H1 (cell line): ENCODE results near the gene FOSL2.

ENCODE experiments used
- ATF3 ChIP-seq: IDR thresholded peaks from 2 replicates; pipeline ENCODE4 v1.6.1; 2011; ENCODE audit warnings: low read depth, mild to moderate bottlenecking, low read length; ENCODE audit not compliant: insufficient read depth
- CTCF ChIP-seq, 3 experiments: IDR thresholded peaks; 1 replicate in 2 of 3; 2 replicates in 1 of 3; pipeline versions ENCODE4 v1.5.1 to v1.6.1; 2011; ENCODE audit warnings: low read length in 3 of 3, mild to moderate bottlenecking in 3 of 3, inconsistent platforms in 2 of 3, low read depth in 1 of 3, moderate library complexity in 1 of 3; ENCODE audit not compliant: insufficient read depth in 1 of 3; ENCODE audit errors: control extremely low read depth in 1 of 3
- EP300 ChIP-seq, 2 experiments: IDR thresholded peaks; 1 replicate in 1 of 2; 2 replicates in 1 of 2; pipeline ENCODE4 v1.6.1; 2011 to 2012; ENCODE audit warnings: low read depth in 2 of 2, low read length in 2 of 2, mild to moderate bottlenecking in 2 of 2, borderline replicate concordance in 1 of 2, inconsistent platforms in 1 of 2, moderate library complexity in 1 of 2
- EZH2 ChIP-seq: fragments of 200-600 bp; sonication (generic); IDR thresholded peaks from 2 replicates; pipeline ENCODE4 v1.7.1; 2012; ENCODE audit warnings: low read depth, mild to moderate bottlenecking, moderate library complexity, low read length, inconsistent platforms; ENCODE audit not compliant: severe bottlenecking
- KDM4A ChIP-seq: IDR thresholded peaks from one replicate; pipeline ENCODE4 v1.7.1; 2012; ENCODE audit warnings: low read depth, mild to moderate bottlenecking, moderate library complexity, low read length, inconsistent platforms; ENCODE audit not compliant: severe bottlenecking
- POLR2A ChIP-seq, 2 experiments: IDR thresholded peaks; 1 replicate in 1 of 2; 2 replicates in 1 of 2; pipeline ENCODE4 v1.6.1; 2011; ENCODE audit warnings: low read depth in 2 of 2, low read length in 2 of 2, mild to moderate bottlenecking in 2 of 2; ENCODE audit errors: control extremely low read depth in 1 of 2
- POLR2AphosphoS5 ChIP-seq: IDR thresholded peaks from 2 replicates; pipeline ENCODE4 v1.6.1; 2011; ENCODE audit warnings: low read depth, low read length
- RNF2 ChIP-seq: fragments of 200-900, 300-1000 bp; sonication (generic); IDR thresholded peaks from 2 replicates; pipeline ENCODE4 v1.7.1; 2016; ENCODE audit warnings: borderline replicate concordance, low read depth, mild to moderate bottlenecking, antibody characterized with exemption, low read length; ENCODE audit not compliant: poor library complexity, severe bottlenecking; ENCODE audit errors: missing control alignments
- TAF1 ChIP-seq: IDR thresholded peaks from 2 replicates; pipeline ENCODE4 v1.6.1; 2011; ENCODE audit warnings: mild to moderate bottlenecking, low read depth, low read length
- TBP ChIP-seq: IDR thresholded peaks from 2 replicates; pipeline ENCODE4 v1.6.1; 2011; ENCODE audit warnings: low read depth, low read length, improper control_type of control experiment
- USF2 ChIP-seq: IDR thresholded peaks from 2 replicates; pipeline ENCODE4 v1.6.1; 2011; ENCODE audit warnings: low read length, improper control_type of control experiment
- ZNF274 ChIP-seq: IDR thresholded peaks from 2 replicates; pipeline ENCODE4 v1.7.0; 2012; ENCODE audit warnings: low read length, borderline replicate concordance; ENCODE audit errors: extremely low read depth

- TF ChIP-seq EP300 (IDR thresholded peaks at IDR 0.05; ENCODE audit: borderline replicate concordance in 1 of 2, low read depth in 2 of 2, low read length in 2 of 2): no peak
- TF ChIP-seq POLR2A (IDR thresholded peaks at IDR 0.05; ENCODE audit: control extremely low read depth in 1 of 2, low read depth in 2 of 2, low read length in 2 of 2): no peak
- TF ChIP-seq USF2: no peak
- TF ChIP-seq CTCF (IDR thresholded peaks at IDR 0.05; ENCODE audit: control extremely low read depth in 1 of 3, insufficient read depth in 1 of 3, low read depth in 1 of 3, low read length in 3 of 3): no peak
- TF ChIP-seq TBP: no peak
- no peak for TF ChIP-seq ZNF274
- TF ChIP-seq RNF2: no peak
- TF ChIP-seq POLR2AphosphoS5: no peak
- no peak for TF ChIP-seq TAF1
- no peak for TF ChIP-seq KDM4A
- TF ChIP-seq ATF3: no peak
- TF ChIP-seq EZH2: no peak
These were observed 5.3 kb upstream of the FOSL2 start for GRCh38 chr2:28387082-28387960.
